ENCODE results near the gene AHCYL2.
"Not testable (repeated sequence)": the region's sequence is repeated elsewhere in the genome, so short reads cannot be mapped to it uniquely, and the experiment has no call there.

The AHCYL2 gene

DNA sequence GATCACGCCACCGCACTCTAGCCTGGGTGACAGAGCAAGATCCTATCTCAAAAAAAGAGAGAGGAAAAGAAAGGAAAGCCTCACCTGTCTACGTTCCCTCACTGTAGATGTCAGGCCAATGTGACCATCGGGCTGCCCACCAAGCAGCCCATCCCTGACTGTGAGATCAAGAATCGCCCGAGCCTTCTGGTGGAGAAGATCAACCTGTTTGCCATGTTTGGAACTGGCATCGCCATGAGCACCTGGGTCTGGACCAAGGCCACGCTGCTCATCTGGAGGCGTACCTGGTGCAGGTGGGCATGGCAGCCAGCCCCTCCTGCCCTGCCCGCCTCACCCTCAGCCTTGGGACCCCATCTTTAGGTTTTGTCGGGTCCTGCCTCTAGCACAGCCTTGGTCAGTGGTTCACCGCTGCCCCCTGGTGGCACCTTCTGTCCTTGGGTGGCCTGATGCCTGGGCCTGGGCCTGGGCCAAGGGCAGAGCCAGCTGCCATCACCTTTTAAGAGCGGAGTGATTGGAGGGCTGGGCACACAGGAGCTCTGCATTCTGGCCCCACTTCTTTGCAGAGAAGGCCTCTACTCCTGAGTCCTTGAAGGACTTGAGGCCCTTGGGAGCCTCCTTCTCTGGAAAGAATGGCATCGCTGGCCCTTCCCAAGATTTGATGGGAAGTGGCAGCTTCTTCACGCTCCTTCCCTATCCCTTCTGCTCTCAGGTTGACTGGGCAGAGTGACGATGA lies 14.4 kb upstream of the AHCYL2 start:
- no peaks in the 10 kb centered on the region for H3K4me1 ChIP-seq (ENCODE audit: control insufficient read depth, insufficient read depth, low read length, unreplicated experiment)
- no peak overlapping the region for H3K4me3 ChIP-seq (ENCODE audit: low read depth, low read length)
- no peaks in the 10 kb centered on the region for H3K27me3 ChIP-seq (ENCODE audit: insufficient read depth, low read length)
- no peak overlapping the region for H2AFZ ChIP-seq (ENCODE audit: low read length, unreplicated experiment)
- H3K27ac ChIP-seq (ENCODE audit: low read depth, low read length), result no peak overlapping the region
- no peaks in the 10 kb centered on the region for H3K36me3 ChIP-seq (ENCODE audit: insufficient read depth, low read length)
- no peaks in the 10 kb centered on the region for H3K79me2 ChIP-seq (ENCODE audit: control insufficient read depth, insufficient read depth, low read length, unreplicated experiment)

DNA sequence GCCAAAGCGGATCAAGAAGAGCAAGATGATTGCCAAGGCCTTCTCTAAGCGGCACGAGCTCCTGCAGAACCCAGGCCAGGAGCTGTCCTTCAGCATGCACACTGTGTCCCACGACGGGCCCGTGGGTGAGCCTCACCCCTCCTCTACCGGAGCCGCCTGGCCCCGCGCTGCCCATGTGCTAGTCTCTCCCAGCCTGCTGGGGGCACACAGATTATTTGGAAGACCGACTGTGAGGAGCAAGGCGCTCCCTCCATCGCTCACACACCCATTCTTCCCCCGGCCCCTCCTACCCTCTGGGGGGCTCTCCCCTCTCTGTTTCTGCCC lies 13.9 kb upstream of the AHCYL2 start:
- Histone ChIP-seq H3K79me2 (ENCODE audit: control insufficient read depth, insufficient read depth, low read length, unreplicated experiment) (no peaks in the 10 kb centered on the region), H3K4me3 (ENCODE audit: low read depth, low read length) (no peak overlapping the region), H3K4me1 (ENCODE audit: control insufficient read depth, insufficient read depth, low read length, unreplicated experiment) (no peaks in the 10 kb centered on the region), H3K27me3 (ENCODE audit: insufficient read depth, low read length) (no peaks in the 10 kb centered on the region), H3K27ac (ENCODE audit: low read depth, low read length) (no peak overlapping the region), H3K36me3 (ENCODE audit: insufficient read depth, low read length) (no peaks in the 10 kb centered on the region), H2AFZ (ENCODE audit: low read length, unreplicated experiment) (no peak overlapping the region)

- Histone ChIP-seq H3K27ac (ENCODE audit: low read depth, low read length) (no peak overlapping the region), H3K36me3 (ENCODE audit: insufficient read depth, low read length) (no peaks in the 10 kb centered on the region), H3K4me3 (ENCODE audit: low read depth, low read length) (no peak overlapping the region), H3K27me3 (ENCODE audit: insufficient read depth, low read length) (no peaks in the 10 kb centered on the region), H3K4me1 (ENCODE audit: control insufficient read depth, insufficient read depth, low read length, unreplicated experiment) (no peaks in the 10 kb centered on the region), H3K79me2 (ENCODE audit: control insufficient read depth, insufficient read depth, low read length, unreplicated experiment) (no peaks in the 10 kb centered on the region), H2AFZ (ENCODE audit: low read length, unreplicated experiment) (no peak overlapping the region)
These were observed 12.7 kb upstream of the AHCYL2 start for GRCh38 chr7:129212126-129212525.

DNA sequence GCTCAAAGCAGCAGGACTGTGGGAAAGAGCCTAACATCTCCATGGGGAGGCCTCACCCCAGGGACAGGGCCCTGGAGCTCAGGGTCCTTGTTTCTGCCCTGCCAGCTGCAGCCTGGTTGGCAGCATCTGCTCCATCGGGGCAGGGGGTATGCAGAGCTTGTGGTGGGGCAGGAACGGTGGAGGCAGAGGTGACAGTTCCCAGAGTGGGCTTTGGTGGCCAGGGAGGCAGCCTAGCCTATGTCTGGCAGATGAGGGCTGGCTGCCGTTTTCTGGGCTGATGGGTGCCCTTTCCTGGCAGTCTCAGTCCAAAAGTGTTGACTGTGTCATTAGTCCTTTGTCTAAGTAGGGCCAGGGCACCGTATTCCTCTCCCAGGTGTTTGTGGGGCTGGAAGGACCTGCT lies 12.2 kb upstream of the AHCYL2 start:
- no peak overlapping the region for H3K4me3 ChIP-seq (ENCODE audit: low read depth, low read length)
- no peak overlapping the region for H3K27ac ChIP-seq (ENCODE audit: low read depth, low read length)
- H3K36me3 ChIP-seq (ENCODE audit: insufficient read depth, low read length), result no peaks in the 10 kb centered on the region
- H3K4me1 ChIP-seq (ENCODE audit: control insufficient read depth, insufficient read depth, low read length, unreplicated experiment), result no peaks in the 10 kb centered on the region
- no peaks in the 10 kb centered on the region for H3K79me2 ChIP-seq (ENCODE audit: control insufficient read depth, insufficient read depth, low read length, unreplicated experiment)
- H3K27me3 ChIP-seq (ENCODE audit: insufficient read depth, low read length), result no peaks in the 10 kb centered on the region
- H2AFZ ChIP-seq (ENCODE audit: low read length, unreplicated experiment), result no peak overlapping the region

DNA sequence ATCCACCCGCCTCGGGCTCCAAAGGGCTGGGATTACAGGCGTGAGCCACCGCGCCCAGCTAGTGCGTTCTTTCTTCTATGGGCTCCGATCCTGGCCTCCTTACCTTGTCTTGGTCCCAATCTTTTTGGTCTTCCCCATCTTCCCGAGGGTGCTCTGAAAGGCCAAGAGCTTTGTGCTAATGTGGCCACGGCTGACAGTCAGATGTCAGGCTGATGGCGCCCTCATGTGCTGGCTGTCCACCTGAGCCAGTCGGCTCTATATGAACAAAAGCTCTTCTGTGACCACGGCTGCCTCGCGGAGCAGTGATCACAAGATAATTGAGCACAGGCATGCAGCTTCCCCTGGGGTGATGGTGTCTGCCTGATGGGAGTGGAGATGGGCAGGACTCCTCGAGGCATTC lies 11.0 kb upstream of the AHCYL2 start:
- H3K4me1 ChIP-seq (ENCODE audit: control insufficient read depth, insufficient read depth, low read length, unreplicated experiment), result no peaks in the 10 kb centered on the region
- no peaks in the 10 kb centered on the region for H3K36me3 ChIP-seq (ENCODE audit: insufficient read depth, low read length)
- H3K27ac ChIP-seq (ENCODE audit: low read depth, low read length), result no peak overlapping the region
- H3K27me3 ChIP-seq (ENCODE audit: insufficient read depth, low read length), result no peaks in the 10 kb centered on the region
- no peak overlapping the region for H3K4me3 ChIP-seq (ENCODE audit: low read depth, low read length)
- H3K79me2 ChIP-seq (ENCODE audit: control insufficient read depth, insufficient read depth, low read length, unreplicated experiment), result no peaks in the 10 kb centered on the region
- H2AFZ ChIP-seq (ENCODE audit: low read length, unreplicated experiment), result no peak overlapping the region

GRCh38 chr7:129215691-129216090 lies 9.1 kb upstream of the AHCYL2 start:
- not testable (repeated sequence) for H3K4me3 ChIP-seq (ENCODE audit: low read depth, low read length); H3K27ac ChIP-seq (ENCODE audit: low read depth, low read length); H3K79me2 ChIP-seq (ENCODE audit: control insufficient read depth, insufficient read depth, low read length, unreplicated experiment); H2AFZ ChIP-seq (ENCODE audit: low read length, unreplicated experiment); H3K36me3 ChIP-seq (ENCODE audit: insufficient read depth, low read length); H3K4me1 ChIP-seq (ENCODE audit: control insufficient read depth, insufficient read depth, low read length, unreplicated experiment); H3K27me3 ChIP-seq (ENCODE audit: insufficient read depth, low read length)

- H3K79me2 ChIP-seq (ENCODE audit: control insufficient read depth, insufficient read depth, low read length, unreplicated experiment); H3K4me1 ChIP-seq (ENCODE audit: control insufficient read depth, insufficient read depth, low read length, unreplicated experiment); H2AFZ ChIP-seq (ENCODE audit: low read length, unreplicated experiment); H3K36me3 ChIP-seq (ENCODE audit: insufficient read depth, low read length); H3K27ac ChIP-seq (ENCODE audit: low read depth, low read length); H3K27me3 ChIP-seq (ENCODE audit: insufficient read depth, low read length); H3K4me3 ChIP-seq (ENCODE audit: low read depth, low read length): not testable (repeated sequence)
These were observed 8.6 kb upstream of the AHCYL2 start for GRCh38 chr7:129216101-129216715.

- H3K27ac ChIP-seq (ENCODE audit: low read depth, low read length); H3K36me3 ChIP-seq (ENCODE audit: insufficient read depth, low read length); H3K27me3 ChIP-seq (ENCODE audit: insufficient read depth, low read length); H2AFZ ChIP-seq (ENCODE audit: low read length, unreplicated experiment); H3K79me2 ChIP-seq (ENCODE audit: control insufficient read depth, insufficient read depth, low read length, unreplicated experiment); H3K4me3 ChIP-seq (ENCODE audit: low read depth, low read length); H3K4me1 ChIP-seq (ENCODE audit: control insufficient read depth, insufficient read depth, low read length, unreplicated experiment): not testable (repeated sequence)
These were observed 7.9 kb upstream of the AHCYL2 start for GRCh38 chr7:129216821-129217416.

DNA sequence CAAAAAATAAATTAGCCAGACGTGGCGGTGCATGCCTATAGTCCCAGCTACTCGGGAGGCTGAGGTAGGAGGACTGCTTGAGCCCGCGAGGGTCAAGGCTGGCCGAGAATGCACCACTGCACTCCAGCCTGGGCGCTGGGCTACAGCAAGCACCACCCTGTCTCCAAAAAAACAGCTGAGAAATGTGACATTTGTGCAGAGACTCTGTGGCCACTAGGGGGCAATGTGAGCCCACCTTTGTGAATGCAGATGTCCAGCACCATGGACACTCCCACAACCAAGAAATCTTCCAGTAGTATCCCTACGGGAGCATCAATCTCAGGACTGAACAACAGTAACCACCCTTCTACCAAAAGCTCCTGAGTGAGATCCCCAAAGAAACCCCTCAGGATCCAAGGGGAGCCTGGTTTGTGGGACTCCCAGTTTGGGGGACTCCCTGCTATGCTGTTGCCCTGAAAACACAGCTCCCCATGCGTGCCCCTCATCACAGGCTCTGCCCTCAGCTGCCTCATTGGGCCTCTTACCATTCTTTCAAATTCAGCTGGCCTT lies 6.2 kb upstream of the AHCYL2 start:
- Histone ChIP-seq H3K4me1 (ENCODE audit: control insufficient read depth, insufficient read depth, low read length, unreplicated experiment) (no peaks in the 10 kb centered on the region), H3K36me3 (ENCODE audit: insufficient read depth, low read length) (no peaks in the 10 kb centered on the region), H3K27me3 (ENCODE audit: insufficient read depth, low read length) (no peaks in the 10 kb centered on the region), H3K79me2 (ENCODE audit: control insufficient read depth, insufficient read depth, low read length, unreplicated experiment) (no peaks in the 10 kb centered on the region), H3K4me3 (ENCODE audit: low read depth, low read length) (no peak overlapping the region), H2AFZ (ENCODE audit: low read length, unreplicated experiment) (no peak overlapping the region), H3K27ac (ENCODE audit: low read depth, low read length) (no peak overlapping the region)

DNA sequence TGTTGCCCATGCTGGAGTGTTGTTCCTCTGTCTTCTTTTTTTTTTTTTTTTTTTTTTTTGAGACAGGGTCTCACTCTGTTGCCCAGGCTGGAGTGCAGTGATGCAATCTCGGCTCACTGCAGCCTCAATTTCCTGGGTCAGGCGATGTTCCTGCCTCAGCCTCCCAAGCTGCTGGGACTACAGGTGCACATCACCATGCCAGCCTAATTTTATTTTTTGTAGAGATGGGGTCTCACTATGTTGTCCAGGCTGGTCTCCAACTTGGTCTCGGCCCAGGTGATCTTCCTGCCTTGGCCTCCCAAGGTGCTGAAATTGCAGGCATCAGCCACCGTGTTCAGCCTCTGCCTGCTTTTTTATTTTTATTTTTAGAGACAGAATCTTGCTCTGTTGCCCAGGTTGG lies 5.7 kb upstream of the AHCYL2 start:
- not testable (repeated sequence) for H3K79me2 ChIP-seq (ENCODE audit: control insufficient read depth, insufficient read depth, low read length, unreplicated experiment); H3K27me3 ChIP-seq (ENCODE audit: insufficient read depth, low read length); H2AFZ ChIP-seq (ENCODE audit: low read length, unreplicated experiment); H3K36me3 ChIP-seq (ENCODE audit: insufficient read depth, low read length); H3K4me3 ChIP-seq (ENCODE audit: low read depth, low read length); H3K4me1 ChIP-seq (ENCODE audit: control insufficient read depth, insufficient read depth, low read length, unreplicated experiment); H3K27ac ChIP-seq (ENCODE audit: low read depth, low read length)

- H3K27ac ChIP-seq (ENCODE audit: low read depth, low read length), result no peak overlapping the region
- no peaks in the 10 kb centered on the region for H3K27me3 ChIP-seq (ENCODE audit: insufficient read depth, low read length)
- H3K79me2 ChIP-seq (ENCODE audit: control insufficient read depth, insufficient read depth, low read length, unreplicated experiment), result no peaks in the 10 kb centered on the region
- peaks cover 8% of the 10 kb centered on the region for H3K4me1 ChIP-seq (ENCODE audit: control insufficient read depth, insufficient read depth, low read length, unreplicated experiment)
- H3K36me3 ChIP-seq (ENCODE audit: insufficient read depth, low read length), result no peaks in the 10 kb centered on the region
- peak overlapping the region; percentile 33 for H3K4me3 ChIP-seq (ENCODE audit: low read depth, low read length)
- H2AFZ ChIP-seq (ENCODE audit: low read length, unreplicated experiment), result no peak overlapping the region
These were observed 2.8 kb upstream of the AHCYL2 start for GRCh38 chr7:129222064-129222463.

All from ACC112 (cell line).